IPS-11a (cell line): ENCODE results near the gene UCHL5.

ENCODE experiments used
- H3K4me3 ChIP-seq: one replicate; pipeline ENCODE4 v1.5.1; 2013; ENCODE audit warnings: low read depth, low read length, control low read depth

UCHL5 gene

DNA sequence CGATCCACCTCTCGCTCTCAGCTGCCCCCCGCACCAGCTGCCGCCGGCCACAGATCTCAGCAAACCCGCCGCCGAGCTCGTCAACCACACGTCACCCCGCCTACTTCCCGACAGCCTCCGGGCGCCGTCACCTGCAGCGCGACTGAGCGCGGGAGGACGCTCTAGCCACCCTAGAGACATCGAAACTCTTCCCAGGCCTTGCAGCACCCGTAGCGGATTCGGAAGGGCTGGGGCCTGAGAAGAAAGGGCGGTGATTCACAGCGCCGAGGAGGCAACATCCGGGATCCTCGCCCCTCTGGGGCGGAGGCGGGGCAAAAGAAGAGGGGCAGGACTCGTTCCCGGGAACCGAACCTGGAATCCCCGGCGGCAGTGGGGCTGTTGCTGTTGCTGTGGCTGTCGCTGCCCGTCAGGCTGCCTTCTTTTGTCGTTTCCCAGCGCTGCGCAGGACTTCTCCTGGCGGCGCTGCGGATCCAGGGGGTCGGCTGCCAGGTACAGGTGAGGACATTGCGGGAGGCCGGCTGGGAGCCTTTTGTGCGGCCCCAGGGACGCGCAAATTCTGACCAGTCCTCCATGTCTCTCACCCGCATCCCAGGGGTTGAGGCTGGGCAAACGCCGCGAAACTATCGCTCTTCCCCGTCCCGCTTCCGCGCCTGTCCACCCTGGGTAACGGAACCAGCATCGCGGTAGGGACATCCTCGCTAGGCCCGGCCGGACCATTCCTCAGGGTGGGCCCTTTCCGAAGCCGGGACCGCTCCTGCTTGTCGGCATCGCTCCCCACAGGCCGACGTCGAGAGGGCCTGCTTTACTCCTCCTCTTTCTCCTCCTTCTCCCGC is at the start of gene UCHL5, which contains the start of gene RO60:
TSS of gene UCHL5 (minus strand) at position 79 of the 833 bp plus-strand sequence. CDS start 100 bp downstream, outside the sequence.
TSS of gene RO60 (plus strand) at position 331 of the 833 bp plus-strand sequence. CDS start 9,443 bp downstream, outside the sequence.
- peak within 1 kb of the TSS; percentile 95 for H3K4me3 ChIP-seq

- H3K4me3 ChIP-seq: no peak overlapping the region
Measured at GRCh38 chr1:193108471-193108870, 49.3 kb upstream of the UCHL5 start.

DNA sequence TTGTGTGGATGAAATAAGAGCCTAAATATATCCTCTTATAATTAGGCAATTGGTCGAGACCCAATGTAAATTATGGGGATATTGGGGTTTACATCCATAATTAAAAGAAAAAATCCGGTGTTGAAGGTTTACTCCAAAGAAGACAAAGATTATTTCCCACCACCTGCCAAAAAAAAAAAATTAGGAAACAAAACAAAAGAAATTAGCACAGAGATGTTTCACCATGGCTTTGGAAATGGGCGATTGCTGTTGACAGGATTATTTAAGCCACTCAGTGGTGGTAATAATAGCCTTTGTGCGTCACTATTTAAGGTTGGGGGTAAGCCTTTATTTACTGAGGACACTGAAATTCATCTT is 46.6 kb upstream of the UCHL5 start:
- peak overlapping the region; percentile 56 for H3K4me3 ChIP-seq

DNA sequence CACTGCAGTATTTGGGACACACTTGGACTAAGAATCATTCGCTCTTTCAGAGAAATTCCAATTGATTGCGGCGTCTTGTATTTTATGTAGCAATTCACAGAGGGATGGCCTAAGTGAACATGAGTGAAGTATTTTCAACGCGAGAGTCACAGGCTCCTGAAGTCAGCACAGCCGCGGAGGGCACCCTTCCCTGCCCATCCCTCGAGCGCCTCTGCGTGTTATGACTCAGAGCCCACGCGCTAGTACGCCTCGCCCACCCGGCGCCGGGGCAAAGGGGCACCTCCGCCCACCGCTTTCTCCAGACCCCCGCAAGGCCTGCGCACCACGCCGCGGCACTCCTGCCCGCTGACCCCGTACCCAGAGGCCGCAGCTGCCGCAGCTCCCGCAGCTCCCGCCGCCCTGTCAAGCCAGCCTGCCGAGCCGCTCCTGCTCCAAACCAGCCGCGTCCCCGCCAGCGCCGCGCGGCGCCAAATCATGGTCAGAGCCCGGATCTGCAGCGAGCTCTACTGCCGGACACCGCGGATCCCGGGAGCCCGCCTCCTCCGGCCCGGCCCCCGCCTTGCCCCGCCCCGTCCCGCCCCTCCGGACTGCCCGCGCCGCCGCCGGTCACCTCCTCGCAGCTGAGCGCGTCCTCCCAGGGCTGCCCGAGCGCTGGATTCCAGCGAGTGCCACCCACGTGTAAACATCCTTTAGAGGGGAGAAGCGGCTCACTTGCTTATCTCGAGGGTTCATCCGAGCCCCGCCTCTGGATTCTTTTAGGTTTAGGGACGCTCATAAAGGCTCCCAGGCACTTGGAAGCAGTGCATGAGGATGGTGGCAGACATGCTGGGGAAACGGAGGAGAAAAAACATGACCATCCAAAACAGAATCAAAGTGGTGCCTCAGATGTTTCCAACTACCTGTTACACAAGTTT is 46.0 kb upstream of the UCHL5 start, which contains the start of gene GLRX2:
TSS of gene GLRX2 (minus strand) at position 508 of the 914 bp plus-strand sequence. CDS start at position 476, 32 bp downstream.
- H3K4me3 ChIP-seq: peak within 1 kb of the TSS; percentile 69

DNA sequence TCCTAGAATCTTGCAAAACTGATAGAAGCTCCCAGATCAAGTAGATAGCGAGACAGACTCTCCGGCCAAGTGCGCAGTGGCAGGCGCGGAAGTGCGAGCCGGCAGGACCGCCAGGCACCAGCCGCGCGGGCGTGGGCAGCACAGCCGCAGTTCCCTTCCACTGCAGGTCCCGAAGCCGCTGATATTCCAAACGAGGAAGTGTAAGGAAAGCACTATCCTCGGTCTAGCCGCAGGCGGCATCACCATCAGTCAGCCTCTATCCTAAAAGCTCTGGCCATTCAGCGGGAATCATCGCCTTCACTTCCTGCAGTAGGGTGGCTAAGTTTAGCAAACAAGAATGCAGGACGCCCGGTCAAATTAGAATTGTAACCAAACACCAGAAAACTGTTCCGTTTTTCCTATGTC is 45.3 kb upstream of the UCHL5 start:
- H3K4me3 ChIP-seq: peak overlapping the region; percentile 69

DNA sequence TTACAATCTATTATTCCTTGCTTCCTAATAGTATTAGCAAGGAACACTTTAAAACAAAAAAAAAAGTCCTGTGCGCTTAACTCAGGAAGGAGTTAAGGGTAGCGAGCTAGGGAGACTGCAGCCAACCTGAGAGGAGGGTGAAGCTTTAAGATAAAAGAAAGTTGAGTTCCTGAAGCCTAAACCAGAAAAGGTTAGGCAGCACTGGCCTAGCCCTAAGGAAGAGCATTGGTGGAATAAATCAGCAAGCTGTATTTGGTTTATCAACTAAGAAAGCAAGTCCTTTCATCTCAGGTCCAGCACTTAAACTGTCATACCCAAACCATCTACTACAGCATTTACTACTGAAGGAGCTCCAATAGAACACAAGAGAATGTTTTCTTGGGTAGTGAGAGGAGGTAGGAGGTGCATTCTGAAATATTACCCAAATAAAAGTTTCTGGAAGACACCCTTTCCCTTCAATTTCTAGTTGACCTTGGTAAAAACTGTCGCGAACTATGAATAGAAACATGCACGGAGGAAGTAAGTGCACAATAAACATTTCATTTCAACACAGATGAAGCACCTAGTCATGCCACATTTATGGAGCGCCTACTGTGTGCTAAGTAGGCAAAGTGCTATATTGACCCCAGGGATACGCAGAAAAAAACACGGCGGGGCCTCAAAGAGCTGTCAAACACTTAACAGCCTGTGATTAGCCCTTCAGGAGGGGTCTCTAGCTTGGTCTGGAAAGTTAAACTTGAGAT is 44.8 kb upstream of the UCHL5 start:
- H3K4me3 ChIP-seq: peak overlapping the region; percentile 69

DNA sequence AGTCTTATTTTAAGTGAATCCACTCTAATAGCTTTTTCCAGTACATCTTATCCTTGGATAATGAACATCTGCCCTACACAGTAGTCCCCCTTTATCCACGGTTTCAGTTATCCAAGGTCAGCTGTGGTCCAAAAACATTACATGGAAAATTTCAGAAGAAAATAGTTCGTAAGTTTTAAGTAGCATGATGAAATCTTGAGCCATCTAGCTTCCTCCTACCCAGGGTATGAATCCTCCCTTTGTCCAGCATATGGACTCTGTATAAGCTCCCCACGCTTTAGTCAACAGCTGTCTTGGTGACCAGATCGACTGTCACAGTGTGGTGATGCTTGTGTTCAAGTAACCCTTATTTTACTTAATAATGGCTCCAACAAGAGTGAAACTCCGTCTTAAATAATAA is 43.5 kb upstream of the UCHL5 start:
- H3K4me3 ChIP-seq: no peak overlapping the region

DNA sequence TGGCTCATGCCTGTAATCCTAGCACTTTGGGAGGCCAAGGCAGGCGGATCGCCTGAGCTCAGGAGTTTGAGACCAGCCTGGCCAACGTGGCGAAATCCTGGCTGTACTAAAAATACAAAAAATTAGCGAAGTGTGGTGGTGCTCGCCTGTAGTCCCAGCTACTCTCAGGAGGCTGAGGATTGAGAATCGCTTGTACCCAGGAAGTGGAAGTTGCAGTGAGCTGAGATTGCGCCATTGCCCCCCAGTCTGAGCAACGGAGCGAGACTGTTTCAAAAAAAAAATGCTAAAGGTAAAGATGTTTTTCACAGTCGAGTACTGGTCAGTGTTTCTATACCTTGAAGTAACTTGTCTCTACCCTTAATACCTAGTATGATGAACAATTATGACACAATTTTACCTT is 35.0 kb upstream of the UCHL5 start:
- no peak overlapping the region for H3K4me3 ChIP-seq

GRCh38 chr1:193090865-193091264 is 31.7 kb upstream of the UCHL5 start:
- H3K4me3 ChIP-seq: no peak overlapping the region

GRCh38 chr1:193087893-193088292 is 28.7 kb upstream of the UCHL5 start:
- no peak overlapping the region for H3K4me3 ChIP-seq

DNA sequence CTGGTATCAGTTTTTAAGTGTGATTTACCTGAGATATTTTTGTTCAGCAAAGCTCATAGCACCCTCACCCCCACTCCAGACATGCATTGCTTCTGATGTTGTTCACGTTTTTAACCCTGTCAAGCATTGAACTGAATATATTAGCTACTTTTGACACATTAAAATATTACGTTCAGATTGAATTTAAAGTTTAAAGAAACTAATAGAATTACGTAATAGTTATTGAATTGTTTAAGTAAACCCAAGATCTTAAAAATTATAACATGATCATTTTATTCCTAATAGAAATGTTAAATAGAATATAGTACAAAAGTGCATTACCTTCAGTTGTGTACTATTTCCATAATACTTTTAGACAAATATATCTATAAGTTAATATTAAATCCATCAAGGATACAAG is 27.2 kb upstream of the UCHL5 start:
- no peak overlapping the region for H3K4me3 ChIP-seq

GRCh38 chr1:193085263-193085662 is 26.1 kb upstream of the UCHL5 start:
- no peak overlapping the region for H3K4me3 ChIP-seq

- no peak overlapping the region for H3K4me3 ChIP-seq
Measured at GRCh38 chr1:193083365-193084088, 24.4 kb upstream of the UCHL5 start.

DNA sequence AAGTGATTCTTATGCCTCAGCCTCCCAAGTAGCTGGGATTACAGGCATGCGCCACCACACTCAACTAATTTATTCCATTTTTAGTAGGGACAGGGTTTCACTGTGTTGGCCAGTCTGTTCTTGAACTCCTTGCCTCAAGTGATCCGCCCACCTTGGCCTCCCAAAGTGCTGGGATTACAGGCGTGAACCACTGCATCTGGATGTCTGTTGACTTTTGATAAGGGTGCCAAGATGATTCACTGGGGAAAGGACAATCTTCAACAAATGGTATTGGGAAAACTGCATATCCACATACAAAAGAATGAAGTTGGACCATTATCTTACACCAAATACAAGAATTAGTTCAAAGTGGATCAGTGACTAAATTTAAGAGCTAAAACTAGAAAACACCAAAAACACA is 20.0 kb upstream of the UCHL5 start:
- no peak overlapping the region for H3K4me3 ChIP-seq

- H3K4me3 ChIP-seq: no peak overlapping the region
Measured at GRCh38 chr1:193077991-193078390, 18.8 kb upstream of the UCHL5 start.

GRCh38 chr1:193070942-193071341 is 11.8 kb upstream of the UCHL5 start:
- no peak overlapping the region for H3K4me3 ChIP-seq

- H3K4me3 ChIP-seq: no peak overlapping the region
Measured at GRCh38 chr1:193070386-193070753, 11.2 kb upstream of the UCHL5 start.

- no peak overlapping the region for H3K4me3 ChIP-seq
Measured at GRCh38 chr1:193069748-193070385, 10.7 kb upstream of the UCHL5 start.

DNA sequence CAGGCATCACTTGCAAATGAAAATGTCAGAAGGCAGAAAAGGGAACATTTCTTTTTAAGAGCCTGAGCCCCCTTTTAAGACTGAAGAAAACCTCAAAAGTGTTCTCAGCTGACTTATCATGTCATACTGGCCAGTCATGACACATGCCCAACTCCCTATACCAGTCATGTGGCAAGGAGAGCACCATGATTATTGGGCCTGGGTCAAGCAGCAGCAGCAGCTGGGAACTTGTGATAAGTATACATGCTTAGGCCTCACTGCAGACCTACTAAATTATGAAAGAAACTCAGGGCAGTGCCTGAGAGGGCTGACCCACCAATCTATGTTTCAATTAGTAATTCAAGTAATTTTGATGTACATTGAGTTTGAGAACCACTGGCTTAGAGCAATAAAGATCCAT is 8.9 kb upstream of the UCHL5 start:
- H3K4me3 ChIP-seq: no peak overlapping the region

GRCh38 chr1:193066606-193067005 is 7.4 kb upstream of the UCHL5 start:
- no peak overlapping the region for H3K4me3 ChIP-seq
